NCI-H526 (cell line): ENCODE data around the gene DACH1.

Experiments used
- DNase-seq, 2 experiments: peaks; one replicate each; lab custom pipeline; 2025; lab: John Stamatoyannopoulos, UW

The DACH1 gene

DNA sequence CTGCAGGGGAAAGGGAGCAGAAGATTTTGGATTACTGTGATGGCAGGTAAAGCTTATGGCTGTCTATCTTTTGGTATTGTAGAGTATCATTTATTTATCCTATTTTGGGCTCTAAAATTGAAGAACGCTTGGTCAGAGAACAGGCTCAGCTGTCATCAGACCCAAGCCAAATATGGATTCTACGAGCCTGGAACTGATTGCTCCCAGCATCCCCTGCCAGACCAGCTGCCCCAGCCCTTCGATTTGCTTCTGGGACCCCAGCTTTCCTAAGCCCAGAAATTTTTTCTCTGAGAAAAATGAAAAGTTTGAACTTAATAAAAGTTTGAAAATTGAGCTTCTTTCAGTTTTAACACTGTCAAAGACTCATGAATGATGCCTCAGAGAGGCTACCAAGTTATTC, 472.8 kb downstream of the DACH1 start:
- no peak for DNase-seq
